Fibroblast of skin of right biceps (primary cell): ENCODE results near the gene RACK1.
"Not testable (repeated sequence)": the region's sequence is repeated elsewhere in the genome, so short reads cannot be mapped to it uniquely, and the experiment has no call there.

Source experiments
- DNase-seq: peaks from one replicate; pipeline ENCODE4 v3.0.0-alpha.2; 2013

RACK1 gene

DNA sequence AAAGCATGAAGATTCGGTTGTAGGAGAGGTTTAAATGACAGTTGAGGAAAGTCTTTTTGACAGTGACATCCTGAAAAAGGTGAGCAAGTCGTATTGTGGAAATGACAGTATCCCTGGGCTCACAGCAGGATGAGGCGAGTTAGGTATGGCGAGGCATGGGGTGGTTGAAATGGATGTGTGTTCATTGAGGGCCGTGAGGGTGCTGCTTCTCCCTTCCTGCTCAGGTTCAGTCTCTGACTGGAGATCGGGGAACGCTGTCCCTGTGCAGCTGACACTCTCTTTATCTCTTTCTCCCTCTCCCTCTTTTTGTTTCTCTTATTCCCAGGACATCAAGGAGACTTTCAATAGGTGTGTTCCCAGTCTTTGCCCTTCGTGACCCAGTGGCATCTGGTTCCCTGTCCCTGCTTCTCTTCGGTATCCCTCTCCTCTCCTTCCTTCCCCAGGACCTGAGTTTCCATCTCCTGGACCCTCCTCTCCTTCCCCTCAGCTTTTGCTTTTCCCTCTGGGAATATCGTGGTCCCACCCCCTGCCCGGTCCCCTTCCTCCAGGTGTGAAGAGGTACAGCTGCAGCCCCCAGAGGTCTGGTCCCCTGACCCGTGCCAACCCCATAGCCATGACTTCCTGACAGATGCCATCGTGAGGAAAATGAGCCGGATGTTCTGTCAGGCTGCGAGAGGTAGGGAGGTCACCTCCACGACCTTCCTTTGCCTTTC lies 10.5 kb downstream of the RACK1 start:
- no peak for DNase-seq

DNA sequence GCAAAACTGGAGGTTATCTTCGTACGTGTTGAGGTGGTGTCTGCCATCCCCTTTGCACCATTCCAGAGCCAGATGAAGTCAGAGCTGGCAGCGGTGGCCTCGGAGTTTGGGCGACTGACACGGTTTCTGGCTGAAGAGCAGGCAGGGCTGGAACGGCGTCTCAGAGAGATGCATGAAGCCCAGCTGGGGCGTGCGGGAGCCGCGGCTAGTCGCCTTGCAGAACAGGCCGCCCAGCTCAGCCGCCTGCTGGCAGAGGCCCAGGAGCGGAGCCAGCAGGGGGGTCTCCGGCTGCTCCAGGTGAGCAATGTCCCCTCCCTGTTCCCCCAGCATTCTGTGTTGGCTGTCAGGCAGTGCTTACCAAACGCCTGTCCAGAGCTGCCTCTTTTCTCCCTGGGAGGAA lies 11.1 kb downstream of the RACK1 start:
- DNase-seq: no peak

DNA sequence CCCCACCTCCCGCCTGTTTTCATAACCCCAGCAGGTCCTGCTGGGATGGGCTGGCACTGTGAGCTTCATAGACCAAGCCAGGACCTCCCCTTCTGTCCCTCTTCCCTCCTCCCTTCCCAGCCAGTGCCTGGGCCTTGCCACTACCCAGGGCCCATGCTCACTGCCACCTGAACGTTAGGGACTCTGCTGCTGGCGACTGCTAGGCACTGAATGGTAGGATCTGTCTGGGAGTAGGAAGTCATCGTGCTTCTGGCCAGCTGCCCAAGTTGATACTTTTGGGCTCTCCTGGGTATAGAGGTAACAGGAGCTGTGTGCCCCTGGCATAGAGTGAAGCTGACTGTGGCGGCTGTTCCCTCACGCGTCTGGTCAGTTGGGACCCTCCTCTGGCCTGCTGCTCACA lies 12.3 kb downstream of the RACK1 start:
- no peak for DNase-seq

DNA sequence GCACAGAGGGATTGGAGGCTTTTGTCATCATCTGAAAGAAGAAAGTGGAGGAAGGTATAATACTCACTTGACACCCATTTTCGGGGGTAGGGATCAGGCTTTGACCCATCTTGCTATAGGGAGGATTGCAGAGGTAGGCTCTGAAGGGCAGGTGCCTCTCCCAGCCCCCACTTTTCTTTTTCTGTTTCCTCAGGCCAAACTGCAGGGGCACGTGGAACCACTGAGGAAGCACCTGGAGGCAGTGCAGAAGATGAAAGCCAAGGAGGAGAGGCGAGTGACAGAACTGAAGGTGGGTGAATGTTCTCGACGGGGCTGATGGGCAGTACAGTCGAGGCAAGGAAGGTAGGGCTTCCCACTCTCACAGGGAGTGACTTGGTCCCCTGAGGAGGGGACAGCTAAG lies 13.2 kb downstream of the RACK1 start:
- DNase-seq: no peak

DNA sequence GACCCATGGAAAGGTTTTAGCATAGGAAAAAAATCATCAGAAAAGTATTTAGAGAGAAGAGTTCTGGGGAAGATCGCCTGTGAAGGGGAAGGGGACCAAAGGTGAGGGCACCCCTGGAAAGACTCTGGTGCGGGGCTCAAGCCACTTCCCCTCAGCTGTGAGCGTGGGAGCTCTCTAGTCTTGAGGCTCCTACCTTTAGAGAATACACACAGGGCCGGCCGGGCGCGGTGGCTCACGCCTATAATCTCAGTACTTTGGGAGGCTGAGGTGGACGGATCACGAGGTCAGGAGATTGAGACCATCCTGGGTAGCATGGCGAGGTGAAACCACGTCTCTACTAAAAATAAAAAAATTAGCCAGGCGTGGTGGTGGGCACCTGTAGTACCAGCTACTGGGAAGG lies 13.7 kb downstream of the RACK1 start:
- DNase-seq: no peak

DNA sequence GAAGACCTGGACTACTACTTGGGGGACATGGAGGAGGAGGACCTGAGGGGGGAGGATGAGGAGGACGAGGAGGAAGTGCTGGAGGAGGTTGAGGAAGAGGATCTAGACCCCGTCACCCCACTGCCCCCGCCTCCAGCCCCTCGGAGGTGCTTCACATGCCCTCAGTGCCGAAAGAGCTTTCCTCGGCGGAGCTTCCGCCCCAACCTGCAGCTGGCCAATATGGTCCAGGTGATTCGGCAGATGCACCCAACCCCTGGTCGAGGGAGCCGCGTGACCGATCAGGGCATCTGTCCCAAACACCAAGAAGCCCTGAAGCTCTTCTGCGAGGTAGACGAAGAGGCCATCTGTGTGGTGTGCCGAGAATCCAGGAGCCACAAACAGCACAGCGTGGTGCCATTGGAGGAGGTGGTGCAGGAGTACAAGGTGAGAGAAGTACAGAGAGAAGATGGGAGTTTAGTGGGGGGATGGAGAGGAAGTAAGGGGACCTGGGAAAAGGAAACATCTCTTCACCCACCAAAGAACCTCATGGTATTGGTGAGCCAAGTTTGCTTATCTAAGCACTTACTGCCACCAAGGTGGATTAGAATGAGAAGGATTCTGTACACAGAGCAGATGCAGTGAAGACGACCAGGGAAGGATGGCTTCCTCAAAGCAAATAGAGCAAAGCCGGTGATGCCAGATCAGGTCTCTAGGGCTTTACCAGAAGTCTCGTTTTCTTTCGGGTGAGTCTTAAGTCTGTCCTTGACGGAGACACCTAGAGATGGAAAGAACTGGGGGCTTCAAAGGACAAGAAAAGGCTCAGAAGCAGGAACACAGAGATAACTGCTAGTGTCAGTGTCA lies 19.1 kb downstream of the RACK1 start:
- no peak for DNase-seq

DNA sequence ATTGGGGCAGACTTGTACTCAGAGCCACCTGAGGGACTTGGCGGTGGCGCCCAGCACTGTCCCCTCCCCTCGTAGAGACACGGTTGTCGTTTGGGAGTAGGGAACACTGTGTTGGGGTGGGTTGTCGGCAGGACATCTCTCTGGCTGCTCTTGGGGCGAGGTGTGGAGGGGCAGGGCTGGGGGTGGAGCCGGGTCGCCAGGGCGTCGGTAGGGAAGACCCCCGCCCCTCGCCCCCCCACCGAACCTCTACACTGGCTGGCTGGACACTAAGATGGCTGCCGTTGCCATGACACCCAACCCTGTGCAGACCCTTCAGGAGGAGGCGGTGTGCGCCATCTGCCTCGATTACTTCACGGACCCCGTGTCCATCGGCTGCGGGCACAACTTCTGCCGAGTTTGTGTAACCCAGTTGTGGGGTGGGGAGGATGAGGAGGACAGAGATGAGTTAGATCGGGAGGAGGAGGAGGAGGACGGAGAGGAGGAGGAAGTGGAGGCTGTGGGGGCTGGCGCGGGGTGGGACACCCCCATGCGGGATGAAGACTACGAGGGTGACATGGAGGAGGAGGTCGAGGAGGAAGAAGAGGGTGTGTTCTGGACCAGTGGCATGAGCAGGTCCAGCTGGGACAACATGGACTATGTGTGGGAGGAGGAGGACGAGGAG lies 19.8 kb downstream of the RACK1 start:
- peak; percentile 41 for DNase-seq

DNA sequence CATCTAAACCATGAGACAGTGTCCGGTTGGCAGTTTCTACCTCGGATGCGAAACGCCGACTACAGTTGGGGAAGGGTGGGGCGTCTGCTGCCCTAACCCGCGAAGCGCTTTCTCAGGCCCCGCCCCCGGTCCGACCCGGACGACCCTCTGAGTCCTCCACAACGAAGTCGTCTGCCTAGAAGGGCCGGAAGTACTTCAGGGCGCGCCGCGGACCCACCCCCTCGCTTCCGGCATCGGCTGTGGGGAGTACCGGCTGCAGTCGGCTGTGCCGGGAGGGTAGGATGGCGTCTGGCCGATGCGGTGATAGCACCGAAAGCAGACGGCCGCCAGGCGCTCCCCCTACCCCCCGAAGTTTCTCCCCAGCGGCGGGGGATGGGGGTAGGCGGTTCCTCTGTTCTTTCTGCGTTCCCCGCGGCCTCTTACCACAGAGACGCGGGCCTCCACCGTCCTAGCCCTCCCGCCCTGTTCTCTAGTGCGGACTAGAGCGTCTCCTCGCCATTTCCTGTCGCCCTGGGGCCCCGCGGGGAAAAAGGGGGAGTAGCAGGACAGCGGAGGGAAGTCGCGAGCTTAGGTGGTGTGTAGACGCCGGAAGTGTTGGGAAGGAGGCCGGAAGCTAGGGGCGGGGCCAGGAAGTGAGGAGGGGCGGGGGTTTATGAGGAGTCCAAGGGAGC lies 20.5 kb downstream of the RACK1 start, which contains the start of gene TRIM41:
TRIM41 (plus strand) TSS at position 224 of the 671 bp plus-strand sequence. CDS start 719 bp downstream, outside the sequence.
- peak; percentile 99 for DNase-seq

DNA sequence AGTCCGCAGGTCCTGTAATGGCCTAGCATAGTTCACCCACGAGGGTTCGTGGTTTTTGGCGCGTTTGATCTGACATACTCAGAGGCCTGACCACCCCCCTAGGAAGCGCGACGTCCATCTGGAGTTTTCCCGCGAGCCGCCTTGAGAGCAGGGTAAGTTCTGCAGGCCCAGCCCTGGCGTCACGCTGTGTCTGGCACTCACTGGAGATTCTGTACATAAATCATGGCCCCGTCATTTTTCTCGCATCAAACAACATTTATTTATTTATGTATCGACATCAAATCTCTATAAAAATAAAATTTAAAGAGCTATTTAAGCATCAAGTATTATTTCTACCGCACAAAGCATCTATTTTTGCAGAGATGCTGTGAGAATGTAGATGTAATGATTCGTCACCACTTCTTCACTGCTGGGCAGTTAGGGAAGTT lies 21.1 kb downstream of the RACK1 start:
- DNase-seq: no peak

DNA sequence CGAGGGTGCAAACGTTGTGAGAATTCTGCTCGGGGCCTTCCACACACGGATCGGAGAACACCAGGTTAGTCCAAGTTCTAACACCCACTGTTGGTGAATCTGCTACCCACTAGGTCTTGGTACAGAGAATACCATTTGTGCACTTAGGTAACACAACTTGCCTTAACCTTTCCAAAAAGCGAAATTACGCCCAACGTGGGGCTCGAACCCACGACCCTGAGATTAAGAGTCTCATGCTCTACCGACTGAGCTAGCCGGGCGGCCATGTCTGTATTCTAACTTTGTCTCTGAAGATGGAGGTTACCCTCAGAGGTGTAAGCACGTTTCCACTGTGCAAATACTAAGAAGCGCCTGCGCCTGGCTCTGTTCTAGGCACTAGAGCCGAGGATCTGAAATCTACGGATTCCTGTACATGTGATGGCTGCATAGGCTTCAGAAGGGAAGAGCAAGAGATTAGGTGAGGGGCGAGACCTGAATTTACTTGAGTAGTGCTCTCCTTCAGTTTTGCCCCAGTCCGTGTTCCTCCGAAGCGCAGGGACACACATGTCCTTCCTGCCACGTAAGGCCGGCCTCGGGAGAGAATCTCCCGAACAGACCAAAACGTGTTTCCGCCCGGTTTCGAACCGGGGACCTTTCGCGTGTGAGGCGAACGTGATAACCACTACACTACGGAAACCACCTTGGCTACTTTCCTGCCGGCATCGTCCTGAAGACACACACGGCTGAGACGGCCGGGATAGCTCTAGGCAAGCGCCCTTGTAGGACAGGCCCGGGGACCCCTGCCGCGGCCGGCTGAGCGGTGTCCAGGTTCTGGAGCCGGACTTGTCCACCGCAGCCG lies 21.7 kb downstream of the RACK1 start:
- DNase-seq: peak; percentile 98

DNA sequence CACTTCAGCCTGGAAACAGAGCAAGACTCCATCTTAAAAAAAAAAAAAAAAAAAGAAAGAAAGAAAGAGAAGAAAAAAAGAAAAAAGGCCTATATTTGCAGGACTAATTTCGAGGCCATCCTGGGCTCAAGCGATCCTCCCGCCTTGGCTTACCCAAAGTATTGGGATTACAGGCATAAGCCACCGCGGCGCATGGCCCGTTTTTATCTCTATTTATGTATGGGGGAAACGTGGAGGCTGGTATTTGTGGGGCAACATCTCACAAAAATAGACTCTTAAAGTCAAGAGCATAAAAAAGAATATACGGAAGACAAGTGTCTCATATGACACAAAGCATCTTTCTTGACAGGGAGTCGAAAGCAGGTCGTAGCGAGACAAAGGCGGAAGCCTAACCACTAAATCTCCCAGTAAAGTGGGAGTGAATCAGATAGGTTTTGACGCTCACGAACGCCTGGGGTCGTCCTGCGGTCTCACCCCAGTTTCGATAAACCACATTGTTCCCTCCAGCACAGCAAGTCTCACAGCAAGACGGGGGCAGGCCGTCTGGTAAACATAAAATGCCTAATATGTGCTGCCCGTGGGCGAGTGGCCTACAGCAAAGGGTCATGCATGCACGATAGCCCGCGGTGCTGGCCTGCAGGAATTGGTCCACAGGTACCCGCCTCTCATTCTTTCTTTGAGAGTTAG lies 22.5 kb downstream of the RACK1 start:
- DNase-seq: no peak

DNA sequence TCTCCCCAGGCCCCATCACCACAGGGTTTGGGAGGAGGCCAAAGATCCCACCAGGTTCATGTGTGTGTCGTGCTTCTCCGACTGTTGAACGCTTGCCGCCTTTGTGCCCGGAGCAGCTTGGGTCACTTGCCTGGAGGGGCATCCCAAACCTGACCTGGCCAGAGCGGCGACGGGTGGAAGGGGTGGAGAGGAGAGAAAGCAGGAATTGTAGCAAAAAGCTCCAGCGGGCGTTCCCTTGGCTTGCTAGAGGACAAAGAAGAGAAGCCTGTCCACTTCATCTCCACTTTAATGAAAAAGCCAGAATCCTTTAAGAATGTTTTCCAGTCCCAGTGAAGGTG lies 23.6 kb downstream of the RACK1 start:
- DNase-seq: no peak

DNA sequence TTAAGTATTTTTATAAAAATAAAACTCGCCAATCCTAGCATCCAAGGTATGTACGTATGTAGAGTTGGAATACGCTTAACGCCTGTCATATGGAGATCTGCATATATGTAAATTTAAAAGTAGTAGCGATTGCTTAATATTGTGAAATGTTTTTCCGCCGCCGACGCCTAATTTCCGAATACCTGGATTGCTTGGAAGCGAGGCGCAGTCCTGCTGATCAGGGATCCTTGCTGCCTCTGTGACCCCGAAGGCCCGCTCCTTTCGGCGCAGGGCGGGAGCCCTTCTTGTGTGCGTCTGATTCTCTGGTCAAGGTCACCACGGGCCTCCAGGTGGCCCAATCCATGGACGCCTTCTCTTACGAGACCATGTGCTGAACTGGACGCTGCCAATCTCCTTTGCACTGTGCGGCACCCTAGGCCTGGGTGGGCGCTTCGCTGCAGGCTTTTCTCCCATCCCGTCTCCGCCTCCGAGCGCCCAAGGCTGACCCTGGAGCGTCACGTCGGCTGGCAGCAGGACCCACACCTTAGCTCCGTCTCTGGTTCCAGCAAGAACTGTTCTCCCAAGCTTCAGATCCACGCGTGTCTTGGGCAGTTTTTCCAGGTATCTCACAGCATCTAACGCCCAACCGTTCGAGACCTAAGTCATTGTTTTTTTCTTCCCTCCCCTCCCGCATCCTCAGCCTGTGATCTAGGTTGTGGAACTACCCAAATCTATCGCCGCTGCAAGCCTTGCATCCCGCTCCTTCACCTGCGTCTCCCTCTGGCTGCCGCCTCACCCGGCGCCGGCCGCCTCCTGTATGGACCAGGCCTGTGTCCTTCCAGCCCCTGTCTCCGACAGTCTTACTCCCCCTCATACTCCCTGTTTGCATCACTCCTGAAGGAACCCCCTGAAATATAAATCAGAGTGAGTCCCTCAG lies 24.2 kb downstream of the RACK1 start:
- DNase-seq: no peak

DNA sequence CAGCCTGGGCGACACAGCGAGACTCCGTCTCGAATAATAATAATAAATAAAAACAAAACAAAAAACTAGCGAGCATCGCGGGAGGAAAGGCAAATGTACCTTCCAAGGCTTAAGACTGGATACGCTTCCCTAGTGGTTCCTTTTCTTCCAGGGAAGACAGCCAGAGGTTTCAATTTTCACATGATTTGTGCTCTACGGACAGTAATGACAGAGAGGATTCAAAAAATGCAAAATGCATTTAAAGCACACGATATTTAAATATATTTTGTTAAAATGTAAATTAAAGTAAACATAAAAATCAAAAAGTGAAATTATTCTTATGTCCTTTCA lies 24.9 kb downstream of the RACK1 start:
- DNase-seq: peak; percentile 27

DNA sequence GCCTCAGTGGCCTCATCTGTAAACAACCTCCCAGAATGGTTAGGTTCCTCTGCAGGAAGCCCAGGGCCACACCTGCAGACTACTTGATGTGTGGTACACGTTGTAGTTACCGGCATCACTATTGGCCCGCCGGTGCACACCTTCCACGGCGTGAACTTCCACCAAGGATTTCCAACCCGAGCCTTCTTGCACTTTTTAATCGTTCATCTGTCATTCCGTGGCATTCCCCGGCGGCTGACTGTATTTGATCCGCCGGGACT lies 26.0 kb downstream of the RACK1 start:
- no peak for DNase-seq

DNA sequence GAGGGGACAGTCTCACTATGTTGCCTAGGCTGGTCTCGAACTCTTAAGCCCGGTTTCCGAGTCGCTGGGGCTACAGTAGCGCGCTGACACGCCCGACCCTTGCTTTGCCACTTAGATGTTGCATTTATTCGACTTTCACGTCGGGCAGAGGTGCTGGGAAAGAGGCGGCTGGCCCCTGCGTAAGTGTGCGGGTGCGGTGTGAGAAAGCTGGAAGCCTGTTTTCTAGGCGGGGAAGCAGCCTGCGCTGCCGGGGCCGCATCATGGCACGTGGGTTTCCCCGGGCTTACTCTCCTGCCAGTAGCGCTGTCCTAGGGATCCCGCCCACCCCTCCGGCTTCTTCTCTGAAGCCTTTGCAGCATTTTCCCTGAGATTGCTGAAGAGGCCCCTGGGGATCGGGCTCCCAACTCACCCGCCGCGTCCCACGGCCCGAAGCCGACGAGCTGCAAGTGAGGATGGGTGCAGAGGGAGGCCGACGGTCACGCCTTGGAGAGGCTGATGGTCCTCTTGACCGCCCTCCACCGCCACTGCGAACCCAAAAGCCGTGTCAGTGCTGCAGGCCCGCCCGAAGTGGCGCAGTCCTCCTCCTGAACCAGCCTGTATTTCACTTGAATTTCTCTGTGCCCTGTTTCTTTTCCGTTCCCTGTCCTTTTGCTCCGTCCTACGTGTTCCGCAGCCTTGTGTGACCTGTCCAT lies 26.4 kb downstream of the RACK1 start:
- DNase-seq: peak; percentile 65

DNA sequence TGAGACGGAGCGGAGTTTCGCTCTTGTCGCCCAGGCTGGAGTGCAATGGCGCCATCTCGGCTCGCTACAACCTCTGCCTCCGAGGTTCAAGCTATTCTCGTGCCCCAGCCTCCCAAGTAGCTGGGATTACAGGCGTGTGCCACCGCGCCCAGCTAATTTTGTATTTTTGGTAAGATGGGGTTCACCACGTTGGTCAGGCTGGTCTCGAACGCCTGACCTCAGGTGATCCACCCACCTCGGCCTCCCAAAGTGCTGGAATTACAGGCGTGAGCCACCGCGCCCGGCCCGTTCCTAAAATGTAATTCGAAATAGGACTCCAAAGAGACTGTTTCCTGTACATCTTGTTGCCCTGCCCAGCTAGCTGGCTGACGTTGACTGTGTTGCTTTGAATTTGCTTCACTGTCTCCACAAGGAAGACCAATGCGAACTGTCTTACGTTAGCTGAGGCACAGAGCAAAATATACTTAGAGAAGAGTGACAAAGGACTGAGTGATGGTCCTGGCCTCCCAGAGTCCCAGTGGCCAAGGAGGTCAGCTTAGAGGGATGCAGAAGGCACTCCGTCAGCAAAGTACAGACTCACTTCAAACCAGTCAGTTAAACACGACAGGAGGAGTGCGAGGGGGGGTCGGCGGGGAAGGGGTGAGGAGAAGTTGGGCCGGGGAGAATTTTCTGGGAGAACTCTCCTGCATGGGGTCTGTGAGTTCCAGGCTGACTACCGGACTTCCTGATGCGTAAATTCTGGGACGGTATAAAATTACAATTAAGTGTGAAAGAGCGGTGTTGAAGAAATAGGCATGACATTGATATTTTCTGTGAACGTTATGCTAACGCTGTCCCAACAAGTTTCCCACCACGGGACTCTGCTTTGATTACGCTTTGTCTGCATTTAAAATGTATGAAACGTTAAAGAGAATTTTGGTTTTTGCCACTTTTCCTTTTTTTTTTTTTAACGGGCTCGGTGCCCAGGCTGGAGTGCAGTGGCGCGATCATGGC lies 27.4 kb downstream of the RACK1 start:
- peak; percentile 32 for DNase-seq

DNA sequence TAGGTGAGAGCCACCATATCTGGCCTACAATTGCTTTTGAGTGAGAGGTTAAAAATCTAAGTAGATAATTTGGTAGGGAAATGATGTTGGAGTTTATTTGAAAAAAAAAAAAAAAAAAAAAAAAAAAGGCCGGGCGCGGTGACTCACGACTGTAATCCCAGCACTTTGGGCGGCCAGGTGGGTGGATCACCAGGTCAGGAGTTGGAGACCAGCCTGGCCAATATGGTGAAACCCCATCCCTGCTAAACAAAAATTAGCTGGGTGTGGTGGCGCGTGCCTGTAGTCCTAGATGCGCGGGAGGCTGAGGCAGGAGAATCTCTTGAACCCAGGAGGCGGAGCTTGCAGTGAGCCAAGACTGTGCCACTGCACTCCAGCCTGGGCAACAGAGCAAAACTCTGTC lies 29.5 kb downstream of the RACK1 start:
- not testable (repeated sequence) for DNase-seq

DNA sequence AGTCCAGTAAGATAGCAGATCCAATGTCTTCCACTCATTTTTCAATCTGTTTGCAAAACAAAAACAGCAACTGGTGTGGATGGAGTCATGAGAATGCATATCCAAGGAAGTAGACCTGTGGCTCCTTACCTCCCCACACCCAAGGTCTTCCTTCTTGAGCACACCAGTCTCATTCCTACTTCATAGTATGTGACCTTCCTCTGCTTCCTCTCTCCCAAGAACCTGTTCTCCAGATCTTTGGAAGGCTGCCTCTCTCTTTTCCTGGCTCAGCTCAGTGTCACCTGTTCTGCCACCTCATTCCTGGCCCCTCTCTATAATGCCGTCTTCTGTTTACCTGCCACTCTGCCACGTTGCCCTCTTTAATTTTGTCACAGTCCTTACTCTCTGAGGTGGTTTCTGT lies 30.8 kb downstream of the RACK1 start:
- no peak for DNase-seq
